Upper lobe of left lung (tissue), 4 donors: ENCODE results near the gene ANP32B.

ENCODE experiments used
- EP300 ChIP-seq, 4 donors: sonication (generic); formaldehyde crosslinking; IDR thresholded peaks; one replicate each; pipeline ENCODE4 v1.5.1; 2017; ENCODE audit warnings: antibody characterized with exemption in 4 of 4, control low read depth in 2 of 4
- POLR2AphosphoS5 ChIP-seq, 2 donors: sonication (generic); formaldehyde crosslinking; IDR thresholded peaks; one replicate each; pipeline ENCODE4 v1.5.1; 2017; ENCODE audit warnings: antibody characterized with exemption in 2 of 2
- TF ChIP-seq, protein P1 (sequence below), 6 experiments: fragments of 450-650 bp in 4 of 6; fragments of 200-600 bp in 2 of 6; sonication (generic) in 2 of 6; IDR thresholded peaks; one replicate each; pipeline ENCODE4 v1.5.1; 2016 to 2019; ENCODE audit warnings: antibody characterized with exemption in 6 of 6

DNA sequence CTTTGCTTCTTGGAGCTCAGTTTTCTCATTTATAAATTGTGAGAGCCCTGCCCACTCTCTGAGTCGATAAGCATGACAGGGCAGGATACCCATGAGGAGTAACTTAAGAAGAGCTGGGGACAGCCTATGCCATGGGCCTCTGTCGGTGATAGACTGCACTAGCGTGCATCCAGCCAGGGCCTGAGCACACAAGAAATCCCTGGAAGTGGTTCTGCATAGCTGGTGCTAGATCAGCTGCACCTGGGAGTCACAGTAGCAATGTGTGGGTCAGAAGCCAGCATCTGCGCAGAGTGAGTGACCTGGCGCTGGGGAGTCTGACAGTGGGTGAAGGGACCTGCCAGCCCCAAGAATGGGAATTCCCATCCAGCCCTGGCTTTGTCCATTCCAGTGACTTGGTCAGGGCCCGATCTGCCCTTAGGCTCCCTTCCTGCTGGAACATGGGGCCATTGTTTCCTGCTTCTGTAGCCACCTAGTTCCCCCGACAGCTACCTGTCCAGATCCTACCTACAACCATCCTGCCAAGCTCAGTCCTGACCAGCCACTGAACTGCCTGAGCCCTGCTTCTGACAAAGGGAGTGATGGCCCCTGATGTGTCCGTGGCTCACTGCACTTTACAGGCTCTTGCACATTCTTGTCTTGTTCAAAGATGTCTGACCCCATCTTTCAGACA, 37.5 kb downstream of the ANP32B start:
- TF ChIP-seq EP300 (IDR thresholded peaks at IDR 0.05) (no peak), POLR2AphosphoS5 (IDR thresholded peaks at IDR 0.05) (no peak)
- TF ChIP-seq, protein P1, sequence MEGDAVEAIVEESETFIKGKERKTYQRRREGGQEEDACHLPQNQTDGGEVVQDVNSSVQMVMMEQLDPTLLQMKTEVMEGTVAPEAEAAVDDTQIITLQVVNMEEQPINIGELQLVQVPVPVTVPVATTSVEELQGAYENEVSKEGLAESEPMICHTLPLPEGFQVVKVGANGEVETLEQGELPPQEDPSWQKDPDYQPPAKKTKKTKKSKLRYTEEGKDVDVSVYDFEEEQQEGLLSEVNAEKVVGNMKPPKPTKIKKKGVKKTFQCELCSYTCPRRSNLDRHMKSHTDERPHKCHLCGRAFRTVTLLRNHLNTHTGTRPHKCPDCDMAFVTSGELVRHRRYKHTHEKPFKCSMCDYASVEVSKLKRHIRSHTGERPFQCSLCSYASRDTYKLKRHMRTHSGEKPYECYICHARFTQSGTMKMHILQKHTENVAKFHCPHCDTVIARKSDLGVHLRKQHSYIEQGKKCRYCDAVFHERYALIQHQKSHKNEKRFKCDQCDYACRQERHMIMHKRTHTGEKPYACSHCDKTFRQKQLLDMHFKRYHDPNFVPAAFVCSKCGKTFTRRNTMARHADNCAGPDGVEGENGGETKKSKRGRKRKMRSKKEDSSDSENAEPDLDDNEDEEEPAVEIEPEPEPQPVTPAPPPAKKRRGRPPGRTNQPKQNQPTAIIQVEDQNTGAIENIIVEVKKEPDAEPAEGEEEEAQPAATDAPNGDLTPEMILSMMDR (IDR thresholded peaks at IDR 0.05) = no peak
